A549 treated with CORT108297 at 1 μM for 4 hours (cell line): ENCODE measurements around the gene NDUFA3. TPM values are rescaled to one million over a fixed set of nuclear protein-coding genes. Genes with fewer than 3 reads are reported as not detected.

Experiments used
- total RNA-seq: library from RNA; stranded (reverse); fragments of 200-300 nt; extraction: Qiagen RNA extraction; gene quantifications from 5 replicates; pipeline ENCODE4 v1.2.3, GENCODE V29; 2022

Gene NDUFA3
- 208 to 257 TPM (median 223 TPM) in 5 replicates for total RNA-seq

DNA sequence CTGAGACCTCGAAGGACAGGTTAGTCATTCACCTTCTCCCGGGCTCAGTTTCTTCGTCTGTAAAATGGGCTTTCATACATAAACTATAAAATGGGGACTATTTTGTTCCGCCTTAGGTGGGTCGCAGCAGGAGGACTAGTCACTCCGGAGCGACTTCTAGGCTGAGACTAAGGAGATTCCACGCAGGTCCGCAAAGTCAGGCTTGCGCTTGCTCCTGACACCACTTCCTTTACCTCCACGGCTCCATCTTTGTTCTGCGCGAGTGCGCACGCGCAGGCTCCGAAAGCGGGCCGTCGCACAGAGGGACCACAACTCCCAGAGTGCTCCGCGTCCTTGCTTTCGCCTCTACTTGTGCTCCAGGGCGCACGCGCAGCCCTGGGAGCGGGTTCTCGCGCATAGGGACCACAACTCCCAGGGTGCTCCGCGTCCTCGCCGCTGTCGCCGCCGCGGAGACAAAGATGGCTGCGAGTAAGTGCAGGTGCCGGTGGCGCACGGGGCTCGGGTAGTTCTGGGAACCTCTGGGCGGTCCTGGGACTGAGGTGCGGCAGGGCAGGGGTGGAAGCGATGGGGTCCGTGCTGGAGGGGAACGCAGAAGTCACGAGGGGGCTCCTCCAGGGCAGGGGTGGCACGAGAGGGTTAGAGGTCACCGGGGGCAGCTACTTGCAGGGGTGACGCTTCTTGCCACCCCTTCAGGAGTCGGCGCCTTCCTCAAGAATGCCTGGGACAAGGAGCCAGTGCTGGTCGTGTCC lies at the start of gene NDUFA3:
Gene NDUFA3 (plus strand): TSS at position 435 of the 749 bp plus-strand sequence. CDS start 24 bp downstream, at position 459.

DNA sequence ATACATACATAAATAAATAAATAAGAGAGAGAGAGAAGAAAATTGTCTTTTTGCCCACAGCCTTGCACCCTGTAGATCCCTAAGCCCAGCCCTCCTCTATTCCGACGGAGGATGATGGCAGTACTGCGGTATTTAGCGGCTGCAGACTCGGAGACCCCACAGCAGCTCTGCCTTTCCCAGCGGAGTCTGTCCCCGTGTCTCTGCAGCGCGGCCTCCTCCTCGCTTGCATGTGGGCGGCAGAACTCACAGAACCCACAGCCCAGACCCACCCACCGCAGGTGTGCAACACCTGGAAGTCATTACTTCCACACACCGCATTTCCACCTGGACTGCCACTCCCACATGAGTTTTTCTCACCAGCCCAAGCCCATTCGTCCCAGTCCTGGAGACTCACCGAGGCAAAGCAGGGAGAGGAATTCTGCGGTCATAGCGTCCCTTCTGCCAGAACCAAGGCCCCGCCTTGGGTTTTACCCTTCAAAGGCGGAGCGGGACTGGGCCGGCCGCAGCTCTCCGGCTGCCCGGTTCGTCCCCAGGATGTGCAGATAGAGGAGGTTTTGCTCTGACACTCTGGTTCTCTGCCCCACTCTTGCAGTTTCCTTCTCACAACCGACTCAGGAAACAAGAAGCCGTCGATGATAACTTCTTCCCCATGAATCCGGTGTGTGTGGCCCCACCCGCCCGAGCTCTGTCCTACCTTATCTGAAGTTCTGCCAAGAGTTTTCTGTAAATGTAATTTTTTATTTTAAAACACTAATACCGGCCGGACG lies 39.1 kb upstream of the NDUFA3 start, which contains the start of gene VSTM1:
Gene VSTM1 (minus strand): TSS at position 548 of the 767 bp plus-strand sequence. CDS start 120 bp downstream, at position 428.

DNA sequence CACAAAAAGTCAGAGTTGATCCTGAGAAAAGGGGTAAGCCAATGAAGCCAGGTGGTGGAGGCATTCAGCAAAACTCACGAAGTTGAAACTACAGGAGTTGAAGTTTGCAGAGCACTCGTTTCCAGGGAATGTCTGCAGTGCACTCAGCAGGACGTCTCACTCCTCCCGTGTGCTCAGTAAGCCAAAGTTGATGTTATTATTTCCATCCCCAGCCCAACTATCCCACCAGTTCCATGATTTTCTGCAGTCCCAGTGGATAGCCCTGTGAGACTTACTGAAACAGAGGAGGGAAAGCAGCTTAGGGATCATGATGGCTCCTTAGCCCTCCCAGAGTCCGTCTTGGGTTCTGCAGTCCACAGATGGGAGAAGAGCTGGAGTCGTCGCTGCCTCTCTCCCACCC lies 21.6 kb upstream of the NDUFA3 start, which contains the start of gene TARM1:
Gene TARM1 (minus strand): TSS at position 334 of the 400 bp plus-strand sequence. CDS start 25 bp downstream, at position 309.

GRCh38 chr19:54100561-54100960 lies 2.1 kb upstream of the NDUFA3 start, which contains the start of gene OSCAR:
Gene OSCAR, minus strand, starts transcription at chr19:54100803. Its CDS starts 11 bp downstream, at chr19:54100792.

GRCh38 chr19:54115109-54116063 lies 12.7 kb downstream of the NDUFA3 start, which contains the start of the genes PRPF31 and TFPT:
Gene PRPF31, plus strand, starts transcription at chr19:54115754. Its CDS starts 2,525 bp downstream, at chr19:54118279.
Gene TFPT, minus strand, starts transcription at chr19:54115657. Its CDS starts 388 bp downstream, at chr19:54115269.

DNA sequence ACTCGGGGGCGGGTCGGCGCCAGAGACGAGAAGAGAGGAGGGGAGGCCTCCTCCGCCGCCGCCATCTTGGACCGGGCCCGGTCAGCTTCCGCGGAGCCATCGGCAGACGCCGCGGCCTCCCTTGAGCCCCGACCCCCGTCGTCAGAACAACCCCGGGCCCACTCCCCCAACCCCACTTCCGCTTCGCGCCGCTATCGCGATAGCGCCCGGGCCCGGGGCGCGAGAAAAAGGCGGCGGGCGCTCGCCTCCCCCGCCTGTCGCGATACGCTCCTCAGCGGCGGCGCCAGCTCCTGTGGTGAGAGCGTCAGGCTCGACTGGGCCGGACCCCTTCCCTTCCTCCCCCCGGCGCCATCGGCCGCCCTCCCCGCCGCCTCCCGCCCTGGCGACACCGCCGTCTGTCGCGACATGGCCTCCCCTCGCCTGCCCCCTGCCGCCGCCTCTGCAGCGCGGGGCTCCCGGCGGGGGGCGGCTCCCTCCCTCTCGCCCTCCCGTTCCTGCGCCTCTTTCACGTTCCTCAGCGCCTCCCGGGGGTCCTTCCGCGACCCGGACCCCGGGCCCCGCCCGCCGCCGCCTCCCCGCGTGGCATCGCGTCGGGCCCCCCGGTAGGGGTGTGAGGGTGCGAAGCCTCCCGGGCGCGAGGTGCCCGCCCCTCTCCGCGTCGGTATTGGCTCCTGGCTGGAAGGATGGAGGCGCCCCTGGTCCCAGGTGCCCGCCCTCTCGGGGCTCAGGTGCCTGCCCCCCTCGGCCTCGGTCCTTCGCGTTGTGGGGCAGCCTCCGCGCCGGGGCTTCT lies 35.2 kb downstream of the NDUFA3 start, which contains the start of gene CNOT3:
Gene CNOT3 (plus strand): TSS at position 64 of the 790 bp plus-strand sequence. CDS start 5,217 bp downstream, outside the sequence.

Other genes with a start within 250 kb of the NDUFA3 start
- 208 to 357 TPM (median 304 TPM) in 5 replicates for gene MYADM, start 235.0 kb upstream of the NDUFA3 start, total RNA-seq
- gene PRKCG, start 220.7 kb upstream of the NDUFA3 start, total RNA-seq, result 4.2 to 6.7 TPM (median 5.9 TPM) in 5 replicates
- 5.6 to 10.8 TPM (median 10.7 TPM) in 5 replicates for gene CACNG7, start 193.6 kb upstream of the NDUFA3 start, total RNA-seq
- gene CACNG8, start 139.9 kb upstream of the NDUFA3 start, total RNA-seq, result 0.90 to 1.4 TPM (median 1.4 TPM) in 5 replicates
- gene CACNG6, start 111.2 kb upstream of the NDUFA3 start, total RNA-seq, result 8.5 to 13.8 TPM (median 13.2 TPM) in 5 replicates
- gene VSTM1, start 39.0 kb upstream of the NDUFA3 start, total RNA-seq, result 0.36 to 0.93 TPM (median 0.50 TPM) in 5 replicates
- gene TARM1, start 21.5 kb upstream of the NDUFA3 start, total RNA-seq, result not detected in 5 replicates
- gene OSCAR, start 2.1 kb upstream of the NDUFA3 start, total RNA-seq, result 0.30 to 0.57 TPM (median 0.36 TPM) in 5 replicates
- gene TFPT, start 12.8 kb downstream of the NDUFA3 start, total RNA-seq, result 20.8 to 25.0 TPM (median 21.5 TPM) in 5 replicates
- 111 to 121 TPM (median 116 TPM) in 5 replicates for gene PRPF31, start 12.9 kb downstream of the NDUFA3 start, total RNA-seq
- gene CNOT3, start 34.9 kb downstream of the NDUFA3 start, total RNA-seq, result 54.2 to 70.0 TPM (median 69.5 TPM) in 5 replicates
- 7.5 to 9.4 TPM (median 8.5 TPM) in 5 replicates for gene LENG1, start 56.9 kb downstream of the NDUFA3 start, total RNA-seq
- gene TMC4, start 70.3 kb downstream of the NDUFA3 start, total RNA-seq, result 1.0 to 1.7 TPM (median 1.2 TPM) in 5 replicates
- 121 to 181 TPM (median 160 TPM) in 5 replicates for gene MBOAT7, start 86.7 kb downstream of the NDUFA3 start, total RNA-seq
- gene TSEN34, start 88.5 kb downstream of the NDUFA3 start, total RNA-seq, result 77.8 to 137 TPM (median 131 TPM) in 5 replicates
- gene RPS9, start 98.0 kb downstream of the NDUFA3 start, total RNA-seq, result 2,162 to 2,522 TPM (median 2,268 TPM) in 5 replicates
- 0.06 to 0.25 TPM (median 0.09 TPM) in 3 of 5 replicates, not detected in the others for gene LILRB3, start 120.2 kb downstream of the NDUFA3 start, total RNA-seq
- 0.06 TPM in 1 of 5 replicates, not detected in the others for gene LILRA6, start 139.9 kb downstream of the NDUFA3 start, total RNA-seq
- gene LILRB5, start 154.4 kb downstream of the NDUFA3 start, total RNA-seq, result 0.03 to 0.06 TPM in 2 of 5 replicates, not detected in the others
- 0.05 to 0.13 TPM (median 0.09 TPM) in 3 of 5 replicates, not detected in the others for gene LILRB2, start 178.3 kb downstream of the NDUFA3 start, total RNA-seq
- not detected in 5 replicates for gene LILRA5, start 210.3 kb downstream of the NDUFA3 start, total RNA-seq
- 0.13 TPM in 1 of 5 replicates, not detected in the others for gene LILRA4, start 236.3 kb downstream of the NDUFA3 start, total RNA-seq